Femur (tissue), 1 donor: Measurements from ENCODE around the gene FBXO22.
"Not testable (repeated sequence)": the region's sequence is repeated elsewhere in the genome, so short reads cannot be mapped to it uniquely, and the experiment has no call there.

Experiments
- DNase-seq: peaks from one replicate; pipeline ENCODE4 v3.0.0-alpha.2; 2017

Gene FBXO22

GRCh38 chr15:75984706-75985105 lies 81.0 kb downstream of the FBXO22 start:
- not testable (repeated sequence) for DNase-seq

- no peak for DNase-seq
Measured at GRCh38 chr15:75985971-75986370, 82.3 kb downstream of the FBXO22 start.

GRCh38 chr15:75989045-75989444 lies 85.4 kb downstream of the FBXO22 start:
- no peak for DNase-seq

GRCh38 chr15:75989875-75990274 lies 86.2 kb downstream of the FBXO22 start:
- DNase-seq, result no peak
